CD4-positive, alpha-beta T cell treated with Interferon alpha-2 for 1 hour (primary cell): ENCODE measurements around the gene AP3M1.
"Not testable (repeated sequence)": the region's sequence is repeated elsewhere in the genome, so short reads cannot be mapped to it uniquely, and the experiment has no call there.

Experiments
- DNase-seq, 2 donors: peaks; one replicate each; pipeline ENCODE4 v3.0.0-alpha.2; 2020 to 2022

The AP3M1 gene, protein sequence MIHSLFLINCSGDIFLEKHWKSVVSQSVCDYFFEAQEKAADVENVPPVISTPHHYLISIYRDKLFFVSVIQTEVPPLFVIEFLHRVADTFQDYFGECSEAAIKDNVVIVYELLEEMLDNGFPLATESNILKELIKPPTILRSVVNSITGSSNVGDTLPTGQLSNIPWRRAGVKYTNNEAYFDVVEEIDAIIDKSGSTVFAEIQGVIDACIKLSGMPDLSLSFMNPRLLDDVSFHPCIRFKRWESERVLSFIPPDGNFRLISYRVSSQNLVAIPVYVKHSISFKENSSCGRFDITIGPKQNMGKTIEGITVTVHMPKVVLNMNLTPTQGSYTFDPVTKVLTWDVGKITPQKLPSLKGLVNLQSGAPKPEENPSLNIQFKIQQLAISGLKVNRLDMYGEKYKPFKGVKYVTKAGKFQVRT

DNA sequence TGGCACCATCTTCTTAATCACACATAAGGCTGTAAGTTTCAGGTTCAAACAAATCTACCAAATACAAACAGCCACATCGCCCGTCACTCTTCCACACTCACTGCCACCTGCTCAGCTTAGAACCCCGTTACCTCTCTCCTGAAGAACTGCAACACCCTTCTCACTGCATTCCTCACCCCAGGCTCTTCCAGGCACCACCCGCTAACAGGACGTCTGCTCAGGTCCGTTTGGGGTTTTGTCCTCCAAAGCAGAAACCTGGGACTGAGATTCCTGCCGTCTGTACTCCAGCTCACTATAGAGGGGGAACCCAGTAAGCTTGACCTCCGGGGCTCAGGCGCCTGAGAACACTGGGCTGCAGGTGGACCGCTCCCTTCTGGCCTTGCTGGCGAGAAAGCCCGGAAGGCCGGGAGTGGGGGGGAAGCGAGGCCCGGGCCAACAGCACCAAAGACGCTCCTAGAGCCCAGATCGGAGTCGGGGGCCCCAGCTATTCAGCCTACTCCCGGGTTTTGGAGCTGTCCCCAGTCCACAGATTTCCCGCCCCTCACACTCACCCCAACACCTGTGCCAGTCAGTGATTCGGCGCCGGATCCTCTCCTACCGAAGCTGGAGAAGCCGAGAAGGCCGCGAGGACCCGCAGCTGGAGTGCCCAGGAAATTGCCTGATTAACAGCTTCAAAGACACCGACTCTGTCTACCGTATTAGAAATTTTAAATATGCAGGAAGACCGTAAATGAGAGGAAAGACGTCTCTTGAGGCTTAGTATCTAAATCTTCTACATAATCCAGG, at the start of gene AP3M1:
Gene AP3M1 (minus strand): TSS at position 625 of the 786 bp plus-strand sequence. CDS start 12,449 bp downstream, outside the sequence.
- no peak for DNase-seq

DNA sequence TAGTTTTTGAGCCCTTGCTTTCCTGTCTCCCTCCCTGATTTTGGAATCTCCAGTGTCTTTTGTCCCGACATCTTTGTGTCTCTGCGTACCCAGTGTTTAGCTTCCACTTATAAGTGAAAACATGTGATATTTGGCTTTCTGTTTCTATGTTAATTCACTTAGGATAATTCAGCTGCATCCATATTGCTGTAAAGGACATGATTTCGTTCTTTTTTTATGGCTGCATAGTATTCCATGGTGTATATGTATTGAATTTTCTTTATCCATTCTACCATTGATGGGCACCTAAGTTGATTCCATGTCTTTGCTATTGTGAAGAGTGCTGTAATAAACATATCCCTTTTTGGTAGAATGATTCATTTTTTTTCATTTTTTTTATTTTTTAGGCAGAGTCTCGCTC, 48.7 kb upstream of the AP3M1 start:
- no peak for DNase-seq

DNA sequence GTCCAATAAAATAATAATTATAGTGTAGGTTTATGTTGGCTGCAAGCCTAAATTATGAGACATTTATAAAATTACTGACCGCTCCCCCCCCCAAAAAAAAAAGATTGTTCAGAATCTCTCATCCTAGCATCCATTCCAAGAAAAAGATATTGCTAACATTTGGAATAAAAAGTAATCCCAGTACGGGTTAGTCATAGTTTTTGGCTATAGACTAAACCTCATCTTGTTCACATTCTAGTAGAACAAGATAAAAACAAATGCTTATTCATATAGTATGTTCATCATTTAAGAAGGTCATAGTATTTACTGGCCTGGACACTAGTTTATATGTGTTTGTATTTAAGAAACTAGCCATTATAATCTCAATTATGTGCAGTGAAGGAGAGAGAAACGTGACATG, 44.4 kb upstream of the AP3M1 start:
- no peak for DNase-seq

DNA sequence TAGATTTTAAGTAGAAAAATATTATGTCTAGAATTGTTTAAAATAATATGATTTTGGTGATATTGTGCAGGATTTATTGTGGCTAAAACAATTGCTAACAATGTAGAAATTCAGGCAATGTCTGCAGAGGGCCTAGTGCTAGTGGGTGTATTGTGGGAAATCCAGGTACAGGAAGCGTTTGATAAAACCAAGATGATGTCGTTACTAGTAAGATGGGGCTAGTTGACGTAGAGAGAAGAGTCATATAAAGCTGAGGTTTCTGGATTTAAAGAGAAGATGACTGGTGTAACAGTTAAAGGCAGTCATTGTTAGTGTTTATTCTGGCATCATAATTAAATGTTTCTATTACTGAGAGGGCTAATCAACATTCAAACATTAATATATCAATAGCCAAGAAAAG, 43.9 kb upstream of the AP3M1 start:
- DNase-seq, result peak in 1 of 2 donors; percentile 50

DNA sequence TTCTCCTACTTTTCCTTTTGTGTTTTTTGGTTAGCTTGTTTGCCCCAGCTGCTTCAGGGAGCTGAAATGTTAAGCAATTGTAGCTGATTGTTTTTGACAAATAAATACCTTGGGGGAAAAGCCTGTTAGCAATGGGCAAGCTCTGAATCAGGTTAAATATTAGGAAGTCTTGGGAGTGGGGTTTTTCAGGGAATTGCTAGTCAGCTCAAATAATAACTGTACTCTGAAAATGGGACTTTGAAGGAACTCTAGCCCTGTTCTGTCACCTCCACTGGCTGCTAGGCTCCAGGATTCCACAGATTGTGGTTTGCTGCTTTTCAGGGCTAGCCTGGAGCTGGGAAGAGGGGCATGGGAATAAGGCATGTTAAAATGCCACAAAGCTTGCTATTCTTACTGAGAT, 39.9 kb upstream of the AP3M1 start:
- DNase-seq, result no peak

DNA sequence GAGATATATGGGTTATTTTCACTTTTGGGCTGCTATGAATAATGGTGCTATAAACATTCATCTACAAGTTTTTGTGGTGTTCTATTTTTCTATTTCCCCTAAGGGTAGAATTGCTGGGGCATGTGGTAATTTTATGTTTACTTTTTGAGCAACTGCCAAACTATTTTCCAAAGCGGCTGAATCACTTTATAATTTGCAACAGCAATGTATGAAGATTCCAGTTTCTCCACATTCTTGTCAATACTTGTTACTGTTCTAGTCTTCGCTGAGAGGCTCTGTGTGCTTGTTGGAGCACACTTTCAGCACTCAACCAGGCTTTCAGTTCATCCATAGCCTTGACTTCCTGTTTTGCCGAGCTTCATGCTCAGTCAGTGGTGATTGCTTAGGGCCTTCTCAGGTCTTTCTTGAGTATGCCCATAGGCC, 39.4 kb upstream of the AP3M1 start:
- peak in 1 of 2 donors; percentile 34 for DNase-seq

DNA sequence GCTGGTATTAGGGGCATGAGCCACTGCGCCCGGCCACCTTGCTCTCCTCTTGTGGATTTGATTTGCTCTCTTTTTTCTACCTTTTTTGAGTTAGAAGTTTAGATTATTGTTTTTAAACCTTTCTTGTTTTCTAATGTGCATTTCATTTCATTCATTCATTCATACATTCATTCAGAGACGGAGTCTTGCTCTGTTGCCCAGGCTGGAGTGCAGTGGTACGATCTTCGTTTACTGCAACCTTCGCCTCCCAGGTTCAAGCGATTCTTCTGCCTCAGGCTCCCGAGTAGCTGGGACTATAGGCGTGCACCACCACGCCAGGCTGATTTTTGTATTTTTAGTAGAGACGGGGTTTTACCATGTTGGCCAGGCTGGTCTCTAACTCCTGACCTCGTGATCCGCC, 38.0 kb upstream of the AP3M1 start:
- DNase-seq, result not testable (repeated sequence)

DNA sequence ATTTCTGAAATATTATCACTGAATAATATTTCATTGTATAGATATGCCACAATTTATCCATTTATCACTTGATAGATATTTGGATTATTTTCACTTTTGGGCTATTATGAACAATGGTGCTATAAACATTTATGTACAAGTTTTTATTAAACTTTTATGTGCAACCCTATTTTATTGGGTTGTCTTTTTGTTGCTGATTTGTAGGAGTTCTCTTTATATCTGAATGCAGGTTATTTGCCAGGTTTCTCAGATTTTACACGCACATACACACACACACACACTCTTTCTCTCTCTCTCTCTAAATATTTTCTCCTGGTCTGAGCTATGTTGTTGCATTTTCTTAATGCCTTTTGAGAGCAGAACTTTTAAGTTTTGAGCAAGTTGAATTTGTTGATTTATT, 36.6 kb upstream of the AP3M1 start:
- DNase-seq, result no peak

DNA sequence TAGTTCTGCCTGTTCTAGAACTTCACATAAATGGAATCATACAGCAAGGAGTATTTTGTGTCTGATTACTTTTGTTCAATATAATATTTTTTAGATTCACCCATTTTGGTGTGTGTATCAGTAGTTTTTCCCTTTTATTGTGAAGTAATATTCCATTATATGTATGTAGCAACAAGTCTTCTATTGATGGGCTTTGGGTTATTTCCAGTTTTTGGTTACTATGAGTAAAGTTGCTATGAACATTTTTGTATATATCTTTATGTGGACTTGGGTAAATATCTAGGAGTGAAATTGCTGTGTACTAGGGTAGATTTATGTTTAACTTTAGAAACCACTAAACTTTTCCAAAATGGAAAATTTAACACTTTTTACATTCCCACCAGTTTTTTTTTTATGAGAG, 36.0 kb upstream of the AP3M1 start:
- DNase-seq, result no peak

DNA sequence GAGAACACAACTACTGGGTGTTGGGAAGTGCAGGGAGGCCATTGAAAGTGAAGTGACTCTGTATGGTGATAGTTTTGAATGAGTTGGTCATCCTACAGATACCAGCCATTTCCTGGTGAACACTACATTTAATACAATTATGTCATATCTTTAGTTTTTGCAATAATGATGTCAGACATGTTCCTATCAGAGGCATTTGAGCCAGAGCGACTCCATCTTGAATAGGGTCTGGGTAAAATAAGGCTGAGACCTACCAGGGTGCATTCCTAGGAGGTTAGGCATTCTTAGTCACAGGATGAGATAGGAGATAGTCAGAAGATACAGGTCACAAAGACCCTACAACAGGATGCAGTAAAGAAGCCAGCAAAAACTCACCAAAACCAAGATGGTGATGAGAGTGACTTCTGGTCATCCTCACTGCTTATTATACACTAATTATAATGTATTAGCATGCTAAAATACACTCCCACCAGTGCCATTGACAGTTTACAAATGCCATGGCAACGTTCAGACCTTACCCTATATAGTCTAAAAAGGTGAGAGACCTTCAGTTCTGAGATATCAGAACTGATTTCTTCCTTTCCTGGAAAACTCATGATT, 28.6 kb upstream of the AP3M1 start:
- DNase-seq, result no peak

DNA sequence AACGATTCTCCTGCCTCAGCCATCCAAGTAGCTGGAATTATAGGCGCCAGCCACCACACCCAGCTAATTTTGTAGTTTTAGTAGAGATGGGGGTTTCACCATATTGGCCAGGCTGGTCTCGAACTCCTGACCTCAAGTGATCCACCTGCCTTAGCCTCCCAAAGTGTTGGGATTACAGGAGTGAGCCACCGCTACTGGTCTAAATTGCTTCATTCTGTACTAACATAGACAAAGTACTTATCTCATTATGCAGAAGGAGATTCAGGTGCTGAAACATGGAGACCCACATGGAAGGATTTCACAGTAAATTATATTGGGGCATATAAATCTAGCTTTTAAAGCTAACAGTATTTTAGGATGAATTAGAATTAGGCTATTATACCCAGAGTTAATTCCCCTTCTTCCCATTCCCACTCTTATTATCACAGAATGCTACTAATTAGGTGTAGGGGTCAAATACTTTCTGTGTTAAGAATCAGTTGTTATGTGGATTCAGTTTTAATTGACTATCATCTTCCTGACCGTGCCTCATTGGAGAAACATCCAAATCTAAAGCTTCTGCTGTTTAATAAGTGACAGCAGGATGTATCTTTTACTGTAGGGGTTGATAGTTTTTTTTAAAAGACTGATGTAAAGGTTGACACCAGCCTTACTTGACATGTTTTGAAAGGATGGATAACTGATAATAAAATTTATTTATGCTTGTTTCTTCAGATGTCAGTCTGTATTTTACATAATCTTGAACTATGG, 27.6 kb upstream of the AP3M1 start:
- no peak for DNase-seq

DNA sequence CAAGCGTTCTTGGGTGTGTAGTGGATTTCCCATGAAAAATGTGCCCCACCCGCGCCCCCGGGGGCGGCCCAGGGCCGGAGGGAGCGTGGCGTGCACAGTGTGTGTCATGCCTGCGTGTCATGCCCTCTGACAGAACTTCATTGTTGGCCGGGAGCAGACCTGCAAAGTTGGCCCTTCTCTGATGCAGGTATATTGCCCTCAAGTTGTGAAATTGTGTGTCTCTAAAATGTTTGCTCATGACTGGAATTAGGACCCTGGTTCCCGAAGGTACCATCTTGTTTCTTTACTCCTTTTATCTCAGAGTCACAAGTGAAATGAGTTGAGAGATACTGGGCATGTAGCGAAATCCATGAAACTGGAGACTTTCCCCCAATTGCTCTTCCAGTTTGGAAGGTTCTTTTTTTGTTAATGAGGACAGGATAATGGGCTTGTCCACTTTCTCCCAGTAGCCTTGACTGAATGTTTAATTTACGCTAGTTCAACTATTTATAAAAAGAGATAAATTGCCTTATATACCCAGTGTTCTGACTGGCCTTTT, 26.6 kb upstream of the AP3M1 start:
- DNase-seq, result peak in 1 of 2 donors; percentile 5

DNA sequence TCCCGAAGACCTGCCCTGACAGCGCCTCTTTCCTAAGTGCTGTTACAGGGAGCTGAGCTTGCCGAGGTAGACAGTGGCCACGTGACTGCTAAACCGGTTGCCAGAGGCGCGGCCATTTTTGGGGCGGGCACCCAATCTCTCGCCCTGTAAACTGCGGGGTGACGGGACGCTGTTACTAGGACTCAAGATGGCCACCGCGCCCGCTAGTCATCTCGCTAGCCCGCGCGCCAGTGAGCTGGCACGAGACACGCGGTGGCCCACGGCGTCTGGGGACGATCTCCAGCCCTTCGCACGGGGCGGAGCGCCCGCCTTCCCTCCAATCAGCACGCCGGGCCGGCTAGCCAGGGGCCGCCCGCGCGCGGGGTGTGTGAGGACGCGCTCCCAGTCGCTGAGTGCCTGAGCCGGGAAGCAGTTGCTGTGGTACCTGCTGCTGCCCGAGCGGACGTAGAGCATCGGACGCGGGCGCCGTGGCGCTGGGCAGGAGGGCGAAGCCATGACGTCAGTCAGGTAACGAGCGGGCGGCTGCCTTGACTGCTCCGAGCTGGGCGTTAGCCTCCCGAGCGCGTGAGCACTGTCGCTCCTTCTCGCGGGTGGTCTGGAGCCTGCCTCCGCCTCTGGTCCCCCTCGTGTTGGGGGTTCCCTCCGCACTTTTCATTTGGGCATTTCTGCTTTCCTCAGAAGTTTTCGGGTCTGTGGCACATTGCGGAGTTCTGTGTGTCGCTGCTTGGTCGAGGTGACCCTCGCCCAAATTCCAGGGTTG, 25.9 kb upstream of the AP3M1 start:
- DNase-seq, result peak; percentile 95 to 96

DNA sequence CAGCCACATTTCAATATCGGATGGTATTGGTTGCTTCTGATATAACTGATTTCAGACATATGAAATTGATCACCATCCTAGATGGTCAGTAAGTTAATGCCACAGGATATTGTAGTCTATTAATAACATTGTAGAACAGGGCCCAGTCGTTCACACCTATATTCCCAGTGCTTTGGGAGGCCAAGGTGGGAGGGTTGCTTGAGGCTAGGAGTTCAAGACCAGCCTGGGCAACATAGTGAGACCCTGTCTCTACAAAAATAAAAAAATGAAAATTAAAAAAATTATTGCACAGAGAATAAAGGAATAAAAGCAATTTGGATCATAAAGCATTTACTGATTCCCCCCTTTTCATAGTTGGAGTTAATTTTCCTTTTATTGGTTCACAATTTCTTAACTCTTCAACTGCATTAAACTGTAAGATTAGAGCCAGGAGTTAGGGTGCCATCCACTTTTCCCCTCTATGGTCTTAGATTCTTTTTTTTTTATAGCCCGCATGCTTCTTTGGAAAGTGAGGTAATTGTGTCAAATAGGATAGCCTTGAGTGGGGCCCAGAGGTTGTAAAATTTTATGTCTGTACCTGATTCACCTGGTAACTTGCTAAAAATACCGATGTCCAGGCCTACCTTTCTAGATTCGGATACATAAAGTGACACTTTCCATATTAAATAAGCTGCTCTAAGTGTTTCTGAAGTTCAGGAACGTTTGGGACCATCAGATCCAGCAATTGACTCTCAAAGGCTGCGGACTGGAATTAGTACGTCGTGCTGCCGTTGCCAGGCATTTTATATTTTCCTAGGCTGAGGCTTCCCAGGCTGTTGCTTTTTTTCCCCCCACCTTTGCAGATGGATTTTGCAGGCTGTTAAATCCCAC, 25.1 kb upstream of the AP3M1 start:
- DNase-seq, result no peak

DNA sequence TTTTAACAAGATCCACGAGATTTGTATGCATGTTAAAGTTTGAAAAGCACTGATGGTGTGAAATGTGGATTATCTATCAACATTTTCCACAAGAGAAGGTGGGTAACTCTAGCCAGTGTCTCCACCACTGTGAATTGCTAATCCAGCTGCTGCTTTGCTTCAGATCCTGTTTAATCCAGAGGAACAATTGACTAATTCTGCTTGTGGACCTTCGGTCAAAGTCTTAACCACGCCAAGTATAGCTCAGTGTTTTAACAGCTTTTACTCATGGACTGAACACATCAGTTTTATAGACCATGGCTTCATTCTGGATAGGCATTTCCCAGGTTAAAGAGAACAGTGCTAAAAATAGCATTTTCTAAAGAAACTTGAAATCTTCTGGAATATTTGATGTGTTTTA, 23.9 kb upstream of the AP3M1 start:
- DNase-seq, result no peak

DNA sequence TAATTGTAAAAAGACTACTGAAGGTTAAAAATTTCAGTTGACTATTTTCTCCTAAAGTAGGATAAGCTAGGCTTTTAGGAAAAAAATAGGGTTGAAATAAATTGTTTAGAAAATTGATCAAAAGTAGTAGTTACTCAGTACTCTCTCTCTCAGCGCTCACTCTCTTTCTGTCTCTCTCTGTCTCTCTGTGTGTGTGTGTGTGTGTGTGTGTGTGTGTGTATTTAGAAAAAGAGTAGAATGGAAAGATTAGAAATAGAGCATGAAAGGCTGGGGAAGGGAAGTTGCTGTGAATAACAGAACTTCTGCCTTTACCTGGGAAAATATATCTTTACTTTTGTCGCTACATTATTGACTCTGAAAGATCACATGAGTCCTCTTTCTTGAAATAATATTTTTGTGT, 21.0 kb upstream of the AP3M1 start:
- DNase-seq, result no peak

DNA sequence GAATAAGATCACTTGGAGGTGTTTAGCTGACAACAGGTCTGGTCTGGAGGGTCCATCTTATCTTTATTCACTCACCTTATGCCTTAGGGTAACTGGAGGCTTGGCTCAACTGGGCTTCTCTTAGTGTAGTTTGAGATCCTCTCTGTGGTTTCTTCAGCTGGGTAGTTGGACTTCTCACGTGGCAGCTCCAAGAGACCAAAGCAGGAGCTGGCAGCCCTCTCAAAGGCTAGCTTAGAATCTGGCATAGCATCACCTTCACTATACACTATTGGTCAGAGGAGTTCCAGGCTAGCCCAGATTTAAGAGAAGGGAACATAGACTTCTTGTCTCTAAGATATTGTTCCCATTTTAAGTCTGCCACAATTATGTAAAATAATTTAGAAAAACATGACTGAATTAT, 16.8 kb upstream of the AP3M1 start:
- no peak for DNase-seq

DNA sequence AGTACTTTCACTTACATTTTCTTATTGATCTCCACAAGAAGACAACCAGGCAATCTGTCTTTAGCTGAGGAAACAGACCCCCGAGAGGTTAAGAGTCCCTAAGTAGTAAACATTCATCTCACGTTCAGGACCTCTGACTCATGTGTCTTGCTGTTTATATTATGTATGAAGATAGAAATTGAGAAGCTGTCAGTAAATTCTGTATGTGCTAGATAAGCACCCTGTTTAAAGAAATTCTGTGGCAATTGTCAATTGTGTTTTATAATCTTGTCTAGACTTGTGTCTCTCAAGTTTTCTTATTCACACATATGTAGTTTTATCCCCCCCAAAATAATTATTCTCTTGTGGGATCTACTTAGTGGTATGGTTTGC, 14.9 kb upstream of the AP3M1 start:
- no peak for DNase-seq

DNA sequence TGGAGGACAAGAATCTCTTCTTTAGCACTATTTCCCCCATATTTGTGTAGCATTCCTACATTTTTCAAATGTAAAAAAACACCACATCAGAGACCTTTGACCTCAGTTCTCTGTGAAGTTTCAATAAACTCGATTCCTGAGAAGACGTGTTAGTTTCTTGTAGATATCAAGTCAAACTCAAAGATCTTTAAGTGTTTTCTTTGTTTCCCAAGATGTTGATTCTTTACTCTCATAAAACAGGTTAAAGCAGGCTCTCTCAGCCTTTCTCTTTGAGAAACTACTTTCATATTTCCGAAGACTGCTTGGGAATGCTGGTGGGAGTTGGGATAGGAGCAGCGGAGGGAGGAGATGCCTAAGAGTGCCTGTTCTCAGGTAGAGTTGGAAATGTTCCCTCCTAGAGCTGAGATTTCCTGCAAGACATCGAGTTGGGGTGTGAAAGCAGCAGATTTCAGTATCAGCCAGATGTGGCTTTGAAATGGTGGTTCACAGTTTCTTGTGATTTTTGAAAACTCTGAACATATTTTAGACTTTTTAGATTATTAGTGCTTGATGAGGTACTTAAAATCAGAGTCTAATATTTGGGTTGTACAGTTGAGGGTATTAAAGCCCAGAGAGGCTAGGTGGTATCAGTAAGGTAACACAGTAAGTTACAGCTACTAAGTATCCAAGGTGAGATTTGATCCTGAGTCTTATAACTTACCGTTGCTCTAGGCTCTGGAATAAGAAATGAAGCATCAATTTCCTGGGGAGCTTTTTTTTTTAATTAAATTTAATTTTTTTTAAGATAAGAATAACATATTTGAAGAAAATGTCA, 14.3 kb upstream of the AP3M1 start:
- DNase-seq, result no peak
